Right lobe of liver (tissue), 4 donors: ENCODE data around the gene RGS11.

ENCODE experiments used
- POLR2A ChIP-seq: fragments of 450-650 bp; IDR thresholded peaks from one replicate; pipeline ENCODE4 v1.6.1; 2017; ENCODE audit warnings: antibody characterized with exemption, mild to moderate bottlenecking
- TF ChIP-seq, protein P1 (sequence below), 4 donors: fragments of 200-600 bp in 3 of 4; fragments of 450-650 bp in 1 of 4; IDR thresholded peaks; one replicate each; pipeline versions ENCODE4 v1.5.1 to v1.8.0; 2016 to 2022; ENCODE audit warnings: antibody characterized with exemption in 4 of 4, mild to moderate bottlenecking in 2 of 4
- donor health status: DM: no; HTN: no; CAD: no.
- donor health status: DM: no; HTN: no; CAD: no.
- donor health status: DM: no; HTN: yes; CAD: no.

GRCh38 chr16:290681-291405 is 15.1 kb upstream of the RGS11 start:
- TF ChIP-seq POLR2A = no peak
- TF ChIP-seq, protein P1, sequence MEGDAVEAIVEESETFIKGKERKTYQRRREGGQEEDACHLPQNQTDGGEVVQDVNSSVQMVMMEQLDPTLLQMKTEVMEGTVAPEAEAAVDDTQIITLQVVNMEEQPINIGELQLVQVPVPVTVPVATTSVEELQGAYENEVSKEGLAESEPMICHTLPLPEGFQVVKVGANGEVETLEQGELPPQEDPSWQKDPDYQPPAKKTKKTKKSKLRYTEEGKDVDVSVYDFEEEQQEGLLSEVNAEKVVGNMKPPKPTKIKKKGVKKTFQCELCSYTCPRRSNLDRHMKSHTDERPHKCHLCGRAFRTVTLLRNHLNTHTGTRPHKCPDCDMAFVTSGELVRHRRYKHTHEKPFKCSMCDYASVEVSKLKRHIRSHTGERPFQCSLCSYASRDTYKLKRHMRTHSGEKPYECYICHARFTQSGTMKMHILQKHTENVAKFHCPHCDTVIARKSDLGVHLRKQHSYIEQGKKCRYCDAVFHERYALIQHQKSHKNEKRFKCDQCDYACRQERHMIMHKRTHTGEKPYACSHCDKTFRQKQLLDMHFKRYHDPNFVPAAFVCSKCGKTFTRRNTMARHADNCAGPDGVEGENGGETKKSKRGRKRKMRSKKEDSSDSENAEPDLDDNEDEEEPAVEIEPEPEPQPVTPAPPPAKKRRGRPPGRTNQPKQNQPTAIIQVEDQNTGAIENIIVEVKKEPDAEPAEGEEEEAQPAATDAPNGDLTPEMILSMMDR (IDR thresholded peaks at IDR 0.05) = no peak
